Hepatocyte (in vitro differentiated cells): Measurements from ENCODE around the gene GRIK4.

ENCODE experiments used
- EZH2phosphoT487 ChIP-seq: fragments of 200-600 bp; sonication (generic); IDR thresholded peaks from one replicate; pipeline ENCODE4 v1.6.1; 2018; ENCODE audit warnings: antibody characterized with exemption, mild to moderate bottlenecking, low read depth, moderate library complexity; ENCODE audit not compliant: unreplicated experiment, severe bottlenecking
- TF ChIP-seq, protein P1 (sequence below): fragments of 200-600 bp; sonication (generic); IDR thresholded peaks from 2 replicates; pipeline ENCODE4 v1.5.1; 2016; ENCODE audit warnings: antibody characterized with exemption, mild to moderate bottlenecking; ENCODE audit not compliant: poor library complexity

DNA sequence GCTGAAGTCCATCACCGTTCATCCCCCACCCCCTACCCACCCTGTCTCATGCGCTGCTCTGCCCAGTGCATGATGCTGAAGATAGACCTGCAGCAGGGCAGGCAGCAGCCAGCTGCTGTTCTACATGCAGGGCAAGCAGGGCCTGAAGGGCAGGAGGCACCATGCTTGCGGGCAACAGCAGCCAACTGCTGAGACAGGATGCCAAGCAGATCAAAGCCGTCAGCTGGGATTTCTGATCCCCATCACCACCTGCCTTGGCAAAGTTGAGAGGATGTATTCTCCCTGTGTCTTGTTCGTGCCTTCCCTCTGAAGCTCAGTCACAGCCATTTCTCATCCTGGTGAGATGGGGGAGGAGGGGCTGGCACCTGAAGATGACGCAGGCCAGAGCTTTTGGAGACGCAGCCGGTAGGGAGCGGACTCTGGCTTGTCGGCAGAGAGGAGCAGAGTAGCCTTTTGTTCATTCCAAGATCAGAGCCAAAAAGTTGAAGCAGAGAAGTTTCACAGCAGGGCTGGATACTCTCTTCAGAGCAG, 227.0 kb downstream of the GRIK4 start:
- TF ChIP-seq, protein P1, sequence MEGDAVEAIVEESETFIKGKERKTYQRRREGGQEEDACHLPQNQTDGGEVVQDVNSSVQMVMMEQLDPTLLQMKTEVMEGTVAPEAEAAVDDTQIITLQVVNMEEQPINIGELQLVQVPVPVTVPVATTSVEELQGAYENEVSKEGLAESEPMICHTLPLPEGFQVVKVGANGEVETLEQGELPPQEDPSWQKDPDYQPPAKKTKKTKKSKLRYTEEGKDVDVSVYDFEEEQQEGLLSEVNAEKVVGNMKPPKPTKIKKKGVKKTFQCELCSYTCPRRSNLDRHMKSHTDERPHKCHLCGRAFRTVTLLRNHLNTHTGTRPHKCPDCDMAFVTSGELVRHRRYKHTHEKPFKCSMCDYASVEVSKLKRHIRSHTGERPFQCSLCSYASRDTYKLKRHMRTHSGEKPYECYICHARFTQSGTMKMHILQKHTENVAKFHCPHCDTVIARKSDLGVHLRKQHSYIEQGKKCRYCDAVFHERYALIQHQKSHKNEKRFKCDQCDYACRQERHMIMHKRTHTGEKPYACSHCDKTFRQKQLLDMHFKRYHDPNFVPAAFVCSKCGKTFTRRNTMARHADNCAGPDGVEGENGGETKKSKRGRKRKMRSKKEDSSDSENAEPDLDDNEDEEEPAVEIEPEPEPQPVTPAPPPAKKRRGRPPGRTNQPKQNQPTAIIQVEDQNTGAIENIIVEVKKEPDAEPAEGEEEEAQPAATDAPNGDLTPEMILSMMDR = no peak
- TF ChIP-seq EZH2phosphoT487 = no peak
